HFF-Myc (cell line): ENCODE results near the gene PGLYRP3.
"Not testable (repeated sequence)": the region's sequence is repeated elsewhere in the genome, so short reads cannot be mapped to it uniquely, and the experiment has no call there.

ENCODE experiments used
- DNase-seq: peaks from one replicate; pipeline ENCODE4 v3.0.0-alpha.2; 2011; ENCODE audit warnings: low read depth; ENCODE audit errors: extremely low read depth
- H3K4me3 ChIP-seq: replicated peaks from 2 replicates; pipeline ENCODE4 v1.5.1; 2011; ENCODE audit warnings: low read depth, mild to moderate bottlenecking, control low read depth, low read length
- CTCF ChIP-seq: IDR thresholded peaks from 2 replicates; pipeline ENCODE4 v1.5.1; 2012; ENCODE audit warnings: mild to moderate bottlenecking, low read depth, low read length, control low read depth; ENCODE audit errors: missing control alignments

PGLYRP3 gene

GRCh38 chr1:153353226-153353947 is 40.6 kb upstream of the PGLYRP3 start:
- H3K4me3 ChIP-seq: no peak overlapping the region
- no peak for DNase-seq
- TF ChIP-seq CTCF: peak; percentile 49

- peak; percentile 17 for DNase-seq
- peak; percentile 85 for TF ChIP-seq CTCF
Observed at GRCh38 chr1:153352523-153352922, 39.8 kb upstream of the PGLYRP3 start.

GRCh38 chr1:153350321-153350957 is 37.7 kb upstream of the PGLYRP3 start:
- TF ChIP-seq CTCF: no peak
- H3K4me3 ChIP-seq: no peak overlapping the region

More at GRCh38 chr1:153352523-153352922, 39.8 kb upstream of the PGLYRP3 start:
- H3K4me3 ChIP-seq: no peak overlapping the region

GRCh38 chr1:153349363-153350320 is 36.9 kb upstream of the PGLYRP3 start:
- DNase-seq: no peak
- TF ChIP-seq CTCF: no peak

More at GRCh38 chr1:153350321-153350957, 37.7 kb upstream of the PGLYRP3 start:
- DNase-seq: no peak

GRCh38 chr1:153348511-153349362 is 36.0 kb upstream of the PGLYRP3 start, which contains the start of gene PGLYRP4:
TSS of gene PGLYRP4 (minus strand) at chr1:153348841. CDS start at chr1:153347932, 909 bp downstream.
- no peak for DNase-seq
- no peak for TF ChIP-seq CTCF
- no peak within 1 kb of the TSS for H3K4me3 ChIP-seq

More at GRCh38 chr1:153349363-153350320, 36.9 kb upstream of the PGLYRP3 start:
- H3K4me3 ChIP-seq: no peak overlapping the region

- no peak overlapping the region for H3K4me3 ChIP-seq
- no peak for TF ChIP-seq CTCF
- DNase-seq: no peak
Observed at GRCh38 chr1:153347856-153348255, 35.1 kb upstream of the PGLYRP3 start.

GRCh38 chr1:153347049-153347448 is 34.3 kb upstream of the PGLYRP3 start:
- DNase-seq: not testable (repeated sequence)

More at GRCh38 chr1:153347049-153347448, 34.3 kb upstream of the PGLYRP3 start:
- not testable (repeated sequence) for H3K4me3 ChIP-seq
